Body of pancreas (tissue), 4 donors: Measurements from ENCODE around the gene CLN5. TPM values are rescaled to one million over a fixed set of nuclear protein-coding genes. Genes with fewer than 3 reads are reported as not detected.

ENCODE experiments used
- ATAC-seq: fragments of 150-250 bp; one replicate; pipeline ENCODE4 v1.9.1; 2016
- DNase-seq, 4 donors: peaks; one replicate each; pipeline ENCODE4 v3.0.0-alpha.2; 2019
- H3K27ac ChIP-seq, 4 donors: fragments of 200-600 bp; sonication (generic); 1 replicate in 3 of 4; 2 replicates in 1 of 4; pipeline versions ENCODE4 v1.5.1 to v1.6.1; 2016 to 2019; ENCODE audit warnings: mild to moderate bottlenecking in 1 of 4, mixed read lengths in 1 of 4, moderate library complexity in 1 of 4
- H3K27me3 ChIP-seq, 2 donors: fragments of 200-600 bp; sonication (generic); one replicate each; pipeline ENCODE4 v1.6.0; 2016; ENCODE audit warnings: mild to moderate bottlenecking in 1 of 2
- H3K36me3 ChIP-seq, 2 donors: fragments of 200-600 bp; sonication (generic); replicated peaks in 1 of 2; 2 replicates each; pipeline ENCODE4 v1.5.1; 2016; ENCODE audit warnings: low read depth in 2 of 2; ENCODE audit not compliant: insufficient read depth in 1 of 2
- H3K4me1 ChIP-seq: fragments of 200-600 bp; sonication (generic); one replicate; pipeline ENCODE4 v1.6.0; 2016
- H3K4me3 ChIP-seq, 2 donors: fragments of 200-600 bp; sonication (generic); 1 replicate in 1 of 2; 2 replicates in 1 of 2; pipeline ENCODE4 v1.5.1; 2016 to 2019
- H3K9me3 ChIP-seq, 3 donors: fragments of 200-600 bp; sonication (generic); 1 replicate in 2 of 3; 2 replicates in 1 of 3; pipeline ENCODE4 v1.5.1; 2016
- CTCF ChIP-seq, 7 experiments: fragments of 450-650 bp in 4 of 7; fragments of 200-600 bp in 3 of 7; sonication (generic) in 3 of 7; IDR thresholded peaks; one replicate each; pipeline ENCODE4 v1.5.1; 2016 to 2019; ENCODE audit warnings: antibody characterized with exemption in 7 of 7
- POLR2A ChIP-seq, 3 donors: fragments of 450-650 bp; IDR thresholded peaks; one replicate each; pipeline ENCODE4 v1.6.1; 2016; ENCODE audit warnings: antibody characterized with exemption in 3 of 3, mild to moderate bottlenecking in 2 of 3
- WGBS, 2 donors: methylation state at CpG; one replicate each; pipeline ENCODE4 v1.1.5; 2017; 5-methylcytosine and 5-hydroxymethylcytosine counted together
- intact Hi-C: fragments of 100-400 bp; cut with DNase I; formaldehyde crosslinking; loops from one replicate; pipeline ENCODE4 v1.15.1; 2023
- total RNA-seq, 2 donors: library from RNA; depleted of rRNA; stranded (reverse); fragments of >200 nt; gene quantifications; one replicate each; pipeline ENCODE4 v1.1.0, GENCODE V29; 2016

CLN5 gene
- total RNA-seq, 2 donors from 2014 or later: 18.1 to 29.8 TPM

GRCh38 chr13:76950101-76950500 lies 41.8 kb upstream of the CLN5 start:
- intact Hi-C loops: no loop called here
- WGBS, 2 donors: 58 to 75% methylated on average over 2 of the region's 2 CpGs
- H3K4me3 ChIP-seq: no peak overlapping the region
- TF ChIP-seq CTCF (IDR thresholded peaks at IDR 0.05) (no peak), POLR2A (IDR thresholded peaks at IDR 0.05) (no peak)
- no peaks in the 10 kb centered on the region for H3K9me3 ChIP-seq
- H3K4me1 ChIP-seq: no peaks in the 10 kb centered on the region
- DNase-seq (no peak), ATAC-seq (no peak)
- H3K36me3 ChIP-seq: no peaks in the 10 kb centered on the region
- no peaks in the 10 kb centered on the region for H3K27me3 ChIP-seq
- H3K27ac ChIP-seq: no peak overlapping the region

- H3K36me3 ChIP-seq: no peaks in the 10 kb centered on the region
- H3K4me1 ChIP-seq: no peaks in the 10 kb centered on the region
- ATAC-seq (no peak), DNase-seq (no peak)
- H3K27ac ChIP-seq: no peak overlapping the region
- 31 to 43% methylated on average over 3 of the region's 3 CpGs for WGBS, 2 donors
- H3K9me3 ChIP-seq: no peaks in the 10 kb centered on the region
- H3K4me3 ChIP-seq: no peak overlapping the region
- intact Hi-C loops: no loop called here
- no peaks in the 10 kb centered on the region for H3K27me3 ChIP-seq
- TF ChIP-seq CTCF (IDR thresholded peaks at IDR 0.05) (no peak), POLR2A (IDR thresholded peaks at IDR 0.05) (no peak)
Observed at GRCh38 chr13:76953968-76954367, 37.9 kb upstream of the CLN5 start.

GRCh38 chr13:76954538-76954937 lies 37.3 kb upstream of the CLN5 start:
- H3K9me3 ChIP-seq: peaks cover 0 to 3% (median 0%) of the 10 kb centered on the region in 3 donors
- no peaks in the 10 kb centered on the region for H3K4me1 ChIP-seq
- no peaks in the 10 kb centered on the region for H3K36me3 ChIP-seq
- TF ChIP-seq POLR2A (IDR thresholded peaks at IDR 0.05) (no peak), CTCF (IDR thresholded peaks at IDR 0.05) (no peak)
- intact Hi-C loops: no loop called here
- H3K27me3 ChIP-seq: no peaks in the 10 kb centered on the region
- no peak overlapping the region for H3K27ac ChIP-seq
- DNase-seq: no peak
- WGBS, 2 donors: 65 to 66% methylated on average over 5 to 6 of the region's 6 CpGs
- ATAC-seq: no peak
- H3K4me3 ChIP-seq: no peak overlapping the region

GRCh38 chr13:76955193-76955592 lies 36.7 kb upstream of the CLN5 start:
- Histone ChIP-seq H3K27me3 (no peaks in the 10 kb centered on the region), H3K4me1 (no peaks in the 10 kb centered on the region), H3K4me3 (no peak overlapping the region), H3K36me3 (no peaks in the 10 kb centered on the region), H3K9me3 (peaks cover 0 to 10% (median 0%) of the 10 kb centered on the region in 3 donors), H3K27ac (no peak overlapping the region)
- 46 to 66% methylated on average over 4 of the region's 4 CpGs for WGBS, 2 donors
- intact Hi-C loops: no loop called here
- TF ChIP-seq CTCF (IDR thresholded peaks at IDR 0.05) (no peak), POLR2A (IDR thresholded peaks at IDR 0.05) (no peak)
- ATAC-seq: no peak
- DNase-seq: no peak

GRCh38 chr13:76955661-76956060 lies 36.2 kb upstream of the CLN5 start:
- H3K27me3 ChIP-seq: no peaks in the 10 kb centered on the region
- intact Hi-C loops: no loop called here
- H3K4me3 ChIP-seq: no peak overlapping the region
- H3K27ac ChIP-seq: no peak overlapping the region
- no peaks in the 10 kb centered on the region for H3K36me3 ChIP-seq
- no peak for DNase-seq
- ATAC-seq: no peak
- TF ChIP-seq CTCF (IDR thresholded peaks at IDR 0.05) (no peak), POLR2A (IDR thresholded peaks at IDR 0.05) (no peak)
- H3K9me3 ChIP-seq: peaks cover 0 to 14% (median 0%) of the 10 kb centered on the region in 3 donors
- no peaks in the 10 kb centered on the region for H3K4me1 ChIP-seq
- 76 to 85% methylated on average over 5 of the region's 5 CpGs for WGBS, 2 donors
